ENCODE data around the gene KCNRG. TPM values are rescaled to one million over a fixed set of nuclear protein-coding genes. Genes with fewer than 3 reads are reported as not detected.
A peak's percentile ranks its signal among the peaks of the same experiment; 100 is the strongest.

The KCNRG gene
- 0.22 and 2.2 TPM in 2 replicates for total RNA-seq

GRCh38 chr13:50015258-50015657, at the start of gene KCNRG:
KCNRG (plus strand) TSS chr13:50015444; CDS start chr13:50015494, 50 bp downstream.

GRCh38 chr13:49996951-49997895, 18.0 kb upstream of the KCNRG start, which contains the start of gene TRIM13:
TRIM13 (plus strand) TSS chr13:49997042; CDS start chr13:50011941, 14,899 bp downstream.

Small RNAs within 50 kb of the gene (small RNA-seq; reads per million reads assigned to genes)
- 54.7 reads per million, percentile 97 among the genes with 10 or more reads in this experiment for gene MIR16-1
- not detected for gene MIR3613
- gene RF02105, result not detected
- gene RF02106, result not detected
- not detected for gene RF02107
- gene RF02108, result not detected

Other genes with a start within 250 kb of the KCNRG start
- gene KPNA3, start 222.8 kb upstream of the KCNRG start, total RNA-seq, result 48.2 and 51.5 TPM in 2 replicates
- gene SPRYD7, start 79.1 kb upstream of the KCNRG start, total RNA-seq, result 5.0 and 5.9 TPM in 2 replicates
- gene TRIM13, start 18.4 kb upstream of the KCNRG start, total RNA-seq, result 29.1 and 35.7 TPM in 2 replicates